H1 (cell line): ENCODE measurements around the gene FMNL1. TPM values are rescaled to one million over a fixed set of nuclear protein-coding genes. Genes with fewer than 3 reads are reported as not detected.

Experiments
- CTCF ChIA-PET: fragments of 300-600 bp; sonication (Branson Sonifier 250); formaldehyde crosslinking; loops from one replicate; lab custom pipeline; 2021; ENCODE audit not compliant: partially characterized antibody; lab: Charles Lee
- POLR2A ChIA-PET: fragments of 300-600 bp; sonication (Branson Sonifier 250); formaldehyde crosslinking; loops from one replicate; lab custom pipeline; 2021; ENCODE audit warnings: inconsistent platforms; ENCODE audit not compliant: partially characterized antibody; lab: Charles Lee
- DNase-seq, 2 experiments: peaks; one replicate each; pipeline versions ENCODE4 v3.0.0 to v3.0.0-alpha.2; 2010 to 2022; ENCODE audit warnings: low spot score in 2 of 2, low read depth in 1 of 2, mixed read lengths in 1 of 2
- FAIRE-seq: peaks from 2 replicates; lab custom pipeline; 2011; peaks lifted over from hg19 to GRCh38; lab: Jason Lieb, UNC
- H2AFZ ChIP-seq: 2 replicates; pipeline ENCODE4 v1.8.1; 2012; ENCODE audit warnings: low read length, inconsistent platforms
- H2AK5ac ChIP-seq: 2 replicates; pipeline ENCODE4 v1.6.1; 2013; ENCODE audit warnings: low read depth, low read length
- H2BK120ac ChIP-seq: replicated peaks from 2 replicates; pipeline ENCODE3; 2013; ENCODE audit warnings: low read depth, low read length, inconsistent platforms
- H2BK12ac ChIP-seq: 2 replicates; pipeline ENCODE4 v1.6.1; 2013; ENCODE audit warnings: low read depth, low read length
- H2BK15ac ChIP-seq: 2 replicates; pipeline ENCODE4 v1.6.1; 2013; ENCODE audit warnings: low read length
- H2BK20ac ChIP-seq: 2 replicates; pipeline ENCODE4 v1.6.1; 2013; ENCODE audit warnings: low read length
- H2BK5ac ChIP-seq: 2 replicates; pipeline ENCODE4 v1.6.1; 2013; ENCODE audit warnings: low read depth, low read length
- H3K14ac ChIP-seq: 2 replicates; pipeline ENCODE4 v1.6.1; 2013; ENCODE audit warnings: inconsistent platforms; ENCODE audit not compliant: insufficient read length
- H3K18ac ChIP-seq: 2 replicates; pipeline ENCODE4 v1.6.1; 2013; ENCODE audit warnings: low read length; ENCODE audit errors: extremely low read depth
- H3K23ac ChIP-seq: 2 replicates; pipeline ENCODE4 v1.6.1; 2013; ENCODE audit warnings: inconsistent platforms; ENCODE audit not compliant: insufficient read length
- H3K23me2 ChIP-seq: 2 replicates; pipeline ENCODE4 v1.6.1; 2013; ENCODE audit warnings: low read depth, low read length
- H3K27ac ChIP-seq: 2 replicates; pipeline ENCODE4 v1.6.1; 2011; ENCODE audit warnings: low read depth, low read length, inconsistent platforms
- H3K27me3 ChIP-seq, 4 experiments: replicated peaks in 1 of 4; 1 replicate in 1 of 4; 2 replicates in 3 of 4; pipeline versions ENCODE4 v1.6.1 to v1.8.1; 2011 to 2013; ENCODE audit warnings: low read length in 3 of 4, mild to moderate bottlenecking in 3 of 4, inconsistent platforms in 2 of 4, mixed read lengths in 2 of 4, moderate library complexity in 1 of 4; ENCODE audit not compliant: control insufficient read depth in 3 of 4, insufficient read depth in 3 of 4; ENCODE audit errors: extremely low read depth in 1 of 4
- H3K36me3 ChIP-seq, 4 experiments: 2 replicates each; pipeline versions ENCODE4 v1.6.1 to v1.8.1; 2011 to 2013; ENCODE audit warnings: mild to moderate bottlenecking in 4 of 4, low read length in 3 of 4, moderate library complexity in 2 of 4, control low read depth in 1 of 4, inconsistent platforms in 1 of 4; ENCODE audit not compliant: insufficient read depth in 4 of 4, control insufficient read depth in 2 of 4
- H3K4ac ChIP-seq: replicated peaks from 2 replicates; pipeline ENCODE3; 2013; ENCODE audit warnings: low read length, low read depth, mixed read lengths, inconsistent platforms; ENCODE audit not compliant: insufficient read length
- H3K4me1 ChIP-seq, 4 experiments: replicated peaks in 1 of 4; 1 replicate in 1 of 4; 2 replicates in 3 of 4; pipeline versions ENCODE4 v1.6.1 to v1.8.1; 2011 to 2013; ENCODE audit warnings: low read length in 3 of 4, inconsistent platforms in 2 of 4, mixed read lengths in 1 of 4; ENCODE audit not compliant: insufficient read depth in 4 of 4, control insufficient read depth in 3 of 4
- H3K4me2 ChIP-seq, 2 experiments: 2 replicates each; pipeline versions ENCODE4 v1.6.1 to v1.8.1; 2011 to 2013; ENCODE audit warnings: low read depth in 2 of 2, low read length in 2 of 2, control low read depth in 1 of 2, inconsistent platforms in 1 of 2, mild to moderate bottlenecking in 1 of 2; ENCODE audit not compliant: insufficient read depth in 1 of 2
- H3K4me3 ChIP-seq, 4 experiments: fragments of 200-600, 300-600 bp in 1 of 4; sonication (generic), shearing (Covaris generic), sonication (Bioruptor Twin) in 1 of 4; 2 replicates each; pipeline versions ENCODE4 v1.5.1 to v1.8.1; 2011 to 2016; ENCODE audit warnings: low read length in 4 of 4, low read depth in 3 of 4, control low read depth in 2 of 4, inconsistent platforms in 2 of 4, mild to moderate bottlenecking in 2 of 4, mixed read lengths in 1 of 4, moderate library complexity in 1 of 4; ENCODE audit not compliant: insufficient read depth in 2 of 4; ENCODE audit errors: extremely low read depth in 1 of 4
- H3K56ac ChIP-seq: replicated peaks from 2 replicates; pipeline ENCODE3; 2013; ENCODE audit warnings: low read depth, mild to moderate bottlenecking, mixed read lengths, low read length, inconsistent platforms; ENCODE audit not compliant: insufficient read length
- H3K79me1 ChIP-seq: 2 replicates; pipeline ENCODE4 v1.6.1; 2013; ENCODE audit warnings: low read depth, low read length, control low read depth
- H3K79me2 ChIP-seq, 2 experiments: 2 replicates each; pipeline versions ENCODE4 v1.6.1 to v1.8.1; 2012 to 2013; ENCODE audit warnings: low read length in 2 of 2, mild to moderate bottlenecking in 2 of 2, inconsistent platforms in 1 of 2; ENCODE audit not compliant: insufficient read depth in 2 of 2, control insufficient read depth in 1 of 2
- H3K9ac ChIP-seq, 4 experiments: replicated peaks in 1 of 4; 1 replicate in 1 of 4; 2 replicates in 3 of 4; pipeline versions ENCODE4 v1.6.1 to v1.8.1; 2011 to 2013; ENCODE audit warnings: low read depth in 3 of 4, low read length in 3 of 4, control low read depth in 2 of 4, mild to moderate bottlenecking in 2 of 4, moderate library complexity in 2 of 4, inconsistent platforms in 1 of 4; ENCODE audit errors: extremely low read depth in 1 of 4
- H3K9me3 ChIP-seq, 2 experiments: 2 replicates each; pipeline versions ENCODE4 v1.6.1 to v1.8.1; 2012 to 2013; ENCODE audit warnings: mild to moderate bottlenecking in 2 of 2, moderate library complexity in 2 of 2, control low read depth in 1 of 2, inconsistent platforms in 1 of 2, low read depth in 1 of 2, low read length in 1 of 2, mixed read lengths in 1 of 2; ENCODE audit not compliant: insufficient read depth in 2 of 2
- H4K20me1 ChIP-seq, 2 experiments: replicated peaks in 1 of 2; 2 replicates each; pipeline versions ENCODE3 to v1.8.1; 2011 to 2013; ENCODE audit warnings: inconsistent platforms in 2 of 2, low read length in 2 of 2, mild to moderate bottlenecking in 1 of 2; ENCODE audit not compliant: insufficient read depth in 2 of 2, control insufficient read depth in 1 of 2
- H4K5ac ChIP-seq: 2 replicates; pipeline ENCODE4 v1.6.1; 2013; ENCODE audit warnings: low read length, low read depth, mixed read lengths, inconsistent platforms; ENCODE audit not compliant: insufficient read length
- H4K8ac ChIP-seq: 2 replicates; pipeline ENCODE4 v1.8.0; 2013; ENCODE audit warnings: mild to moderate bottlenecking, moderate library complexity, low read length, inconsistent platforms; ENCODE audit not compliant: insufficient read depth; ENCODE audit errors: extremely low read depth
- H4K91ac ChIP-seq: replicated peaks from 2 replicates; pipeline ENCODE3; 2013; ENCODE audit warnings: low read length, mixed read lengths, inconsistent platforms; ENCODE audit not compliant: insufficient read length
- ASH2L ChIP-seq: fragments of 200-600, 300-600 bp; sonication (generic); IDR thresholded peaks from one replicate; pipeline ENCODE4 v1.7.1; 2017; ENCODE audit warnings: low read length
- CHD1 ChIP-seq: IDR thresholded peaks from 2 replicates; pipeline ENCODE4 v1.6.1; 2012; ENCODE audit warnings: low read depth, low read length, improper control_type of control experiment
- CREB1 ChIP-seq: IDR thresholded peaks from 2 replicates; pipeline ENCODE4 v1.6.1; 2012; ENCODE audit warnings: inconsistent platforms
- EP300 ChIP-seq, 2 experiments: IDR thresholded peaks; 1 replicate in 1 of 2; 2 replicates in 1 of 2; pipeline ENCODE4 v1.6.1; 2011 to 2012; ENCODE audit warnings: low read depth in 2 of 2, low read length in 2 of 2, mild to moderate bottlenecking in 2 of 2, borderline replicate concordance in 1 of 2, inconsistent platforms in 1 of 2, moderate library complexity in 1 of 2
- FOSL1 ChIP-seq: IDR thresholded peaks from 2 replicates; pipeline ENCODE4 v1.6.1; 2011; ENCODE audit warnings: mild to moderate bottlenecking, low read depth, low read length, moderate library complexity; ENCODE audit not compliant: insufficient read depth
- JUN ChIP-seq: IDR thresholded peaks from 2 replicates; pipeline ENCODE4 v1.6.1; 2011; ENCODE audit warnings: low read depth, mild to moderate bottlenecking, improper control_type of control experiment, low read length
- MAFK ChIP-seq: IDR thresholded peaks from 2 replicates; pipeline ENCODE4 v1.6.1; 2012; ENCODE audit warnings: low read depth, mild to moderate bottlenecking, improper control_type of control experiment, low read length
- POLR2AphosphoS5 ChIP-seq: IDR thresholded peaks from 2 replicates; pipeline ENCODE4 v1.6.1; 2011; ENCODE audit warnings: low read depth, low read length
- POU5F1 ChIP-seq: IDR thresholded peaks from 2 replicates; pipeline ENCODE4 v1.6.1; 2011; ENCODE audit warnings: low read depth, mild to moderate bottlenecking, low read length, moderate library complexity
- SIRT6 ChIP-seq: IDR thresholded peaks from one replicate; pipeline ENCODE4 v1.7.1; 2012; ENCODE audit warnings: low read length, inconsistent platforms
- SUZ12 ChIP-seq: fragments of 200-600 bp; sonication (generic); IDR thresholded peaks from 2 replicates; pipeline ENCODE4 v1.6.1; 2012; ENCODE audit warnings: mild to moderate bottlenecking, inconsistent platforms, low read length, moderate library complexity, mixed read lengths
- TEAD4 ChIP-seq: IDR thresholded peaks from 2 replicates; pipeline ENCODE4 v1.6.1; 2012; ENCODE audit warnings: low read depth, low read length, inconsistent platforms, mixed read lengths
- ZNF274 ChIP-seq: IDR thresholded peaks from 2 replicates; pipeline ENCODE4 v1.7.0; 2012; ENCODE audit warnings: low read length, borderline replicate concordance; ENCODE audit errors: extremely low read depth
- WGBS, 2 experiments: shearing (Covaris generic) in 1 of 2; methylation state at CpG; one replicate each; pipeline versions ENCODE4 v1.1.6 to v1.1.7; 2013 to 2015; ENCODE audit warnings: low lambda C conversion rate in 2 of 2, mixed read lengths in 2 of 2, inconsistent platforms in 1 of 2, low coverage in 1 of 2, missing lambda C conversion rate in 1 of 2; ENCODE audit not compliant: insufficient replicate concordance in 2 of 2, insufficient coverage in 1 of 2, insufficient read length in 1 of 2; ENCODE audit errors: extremely low coverage in 1 of 2, missing lambda C conversion rate in 1 of 2; 5-methylcytosine and 5-hydroxymethylcytosine counted together
- polyA plus RNA-seq, 7 experiments: library from polyadenylated mRNA; depleted of rRNA in 3 of 7; stranded (reverse) in 5 of 7; unstranded in 2 of 7; fragments of >200 nt in 5 of 7; fragments of 200-250 nt in 2 of 7; gene quantifications; 1 replicate in 5 of 7; 2 replicates in 1 of 7; 4 replicates in 1 of 7; pipeline versions ENCODE4 v1.2.1 to v1.2.3, GENCODE V29; 2011 to 2013; ENCODE audit warnings: missing spikeins in 2 of 7, mixed read lengths in 2 of 7
- total RNA-seq: library from RNA; stranded (reverse); fragmentation: NEBNext Ultra II Directional; extraction: Animal tissue kit (Norgen Biotek cat#: 25700); gene quantifications from 2 replicates; pipeline ENCODE4 v1.2.1, GENCODE V29; 2021
- TF ChIP-seq, protein P1 (sequence below): IDR thresholded peaks from 2 replicates; pipeline ENCODE4 v1.6.1; 2011; ENCODE audit warnings: low read depth, mild to moderate bottlenecking, low read length; ENCODE audit not compliant: insufficient read depth

Gene FMNL1
- total and polyA plus RNA-seq, 2 of the 8 experiments (the other 6 are each of a cell fraction or from before 2014, with no cell fraction given), result 2.5 to 8.6 TPM

GRCh38 chr17:45266372-45266926 is 44.8 kb downstream of the FMNL1 start:
- Histone ChIP-seq H3K18ac (no peak overlapping the region), H3K4me2 (no peak overlapping the region), H3K79me1 (no peaks in the 10 kb centered on the region), H3K79me2 (no peaks in the 10 kb centered on the region), H2AK5ac (no peak overlapping the region), H3K27me3 (no peaks in the 10 kb centered on the region; a peak in 1 of 7 replicates), H3K4me3 (no peak overlapping the region), H2BK15ac (no peak overlapping the region), H3K14ac (no peak overlapping the region), H4K20me1 (no peaks in the 10 kb centered on the region), H2BK5ac (no peak overlapping the region), H2BK120ac (no peak overlapping the region), H3K4me1 (peaks cover 4 to 10% (median 5%) of the 10 kb centered on the region in 4 experiments; a peak in 5 of 7 replicates), H2BK20ac (no peak overlapping the region), H3K56ac (no peak overlapping the region), H3K9me3 (no peaks in the 10 kb centered on the region), H3K27ac (no peak overlapping the region), H4K5ac (no peak overlapping the region), H3K36me3 (peaks cover 4 to 17% (median 12%) of the 10 kb centered on the region in 4 experiments), H2BK12ac (no peak overlapping the region), H3K23ac (no peak overlapping the region), H4K8ac (no peak overlapping the region), H3K23me2 (peaks cover 4% of the 10 kb centered on the region), H4K91ac (no peak overlapping the region), H2AFZ (no peak overlapping the region), H3K9ac (no peak overlapping the region), H3K4ac (no peak overlapping the region)
- WGBS, 2 experiments, result 96% methylated on average over 13 of the region's 13 CpGs; no CpG with 5 or more reads in 1 of the 2 experiments
- POLR2A ChIA-PET, result interaction anchor here (0.7 to 4.3 kb wide), 2 partner anchors 14 to 65 kb away, joined by 3 to 16 read pairs; no protein-coding TSS in a partner anchor
- CTCF ChIA-PET, result interaction anchor here (0.6 to 29.1 kb wide), 11 partner anchors 10 to 149 kb away, joined by 3 to 579 read pairs (median 12); partner anchors contain the start of gene ACBD4
- no peak for FAIRE-seq
- DNase-seq, result no peak
- TF ChIP-seq JUN (no peak), TEAD4 (no peak), EP300 (IDR thresholded peaks at IDR 0.05; ENCODE audit: borderline replicate concordance in 1 of 2, low read depth in 2 of 2, low read length in 2 of 2) (no peak), CHD1 (no peak), SIRT6 (no peak), FOSL1 (no peak), ASH2L (no peak), SUZ12 (no peak), POU5F1 (no peak), POLR2AphosphoS5 (no peak), ZNF274 (no peak), CREB1 (no peak), MAFK (no peak)
- TF ChIP-seq, protein P1, sequence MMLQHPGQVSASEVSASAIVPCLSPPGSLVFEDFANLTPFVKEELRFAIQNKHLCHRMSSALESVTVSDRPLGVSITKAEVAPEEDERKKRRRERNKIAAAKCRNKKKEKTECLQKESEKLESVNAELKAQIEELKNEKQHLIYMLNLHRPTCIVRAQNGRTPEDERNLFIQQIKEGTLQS, result no peak
